Neural cell (in vitro differentiated cells): Measurements from ENCODE around the gene KLHL11. TPM values are rescaled to one million over a fixed set of nuclear protein-coding genes. Genes with fewer than 3 reads are reported as not detected.

ENCODE experiments used
- H2AFZ ChIP-seq: fragments of 200-600, 300-800 bp; sonication (generic), shearing (Covaris generic); 2 replicates; pipeline ENCODE4 v1.6.0; 2014; ENCODE audit warnings: low read depth, mild to moderate bottlenecking, antibody characterized with exemption, low read length, moderate library complexity
- H3F3A ChIP-seq: fragments of 200-600 bp; shearing (Covaris generic); 2 replicates; pipeline ENCODE4 v1.6.1; 2016; ENCODE audit warnings: mild to moderate bottlenecking, moderate library complexity, mixed read lengths, antibody characterized with exemption, low read length; ENCODE audit not compliant: insufficient read depth, poor library complexity, severe bottlenecking
- H3K27ac ChIP-seq: fragments of 200-600, 300-800 bp; sonication (generic), shearing (Covaris generic); 2 replicates; pipeline ENCODE4 v1.5.1; 2014; ENCODE audit warnings: mild to moderate bottlenecking, low read length, moderate library complexity
- H3K27me3 ChIP-seq: fragments of 300-800, 200-600 bp; sonication (generic), shearing (Covaris generic); 2 replicates; pipeline ENCODE4 v1.6.0; 2014; ENCODE audit warnings: mild to moderate bottlenecking, low read depth, low read length, moderate library complexity; ENCODE audit not compliant: insufficient read depth
- H3K36me3 ChIP-seq: fragments of 300-800, 200-600 bp; sonication (generic), shearing (Covaris generic); 2 replicates; pipeline ENCODE4 v1.5.1; 2014; ENCODE audit warnings: mild to moderate bottlenecking, antibody characterized with exemption, low read length, moderate library complexity; ENCODE audit not compliant: insufficient read depth
- H3K4me2 ChIP-seq: fragments of 300-800, 200-600 bp; sonication (generic), shearing (Covaris generic); 2 replicates; pipeline ENCODE4 v1.6.0; 2014; ENCODE audit warnings: mild to moderate bottlenecking, low read length
- H3K4me3 ChIP-seq: fragments of 300-800, 200-600 bp; sonication (generic), shearing (Covaris generic); 2 replicates; pipeline ENCODE4 v1.5.1; 2014; ENCODE audit warnings: mild to moderate bottlenecking, low read length, moderate library complexity
- H3K79me2 ChIP-seq: fragments of 200-600 bp; shearing (Covaris generic); replicated peaks from 2 replicates; pipeline ENCODE4 v1.6.0; 2014; ENCODE audit warnings: mild to moderate bottlenecking, low read length, moderate library complexity; ENCODE audit not compliant: insufficient read depth
- H3K9ac ChIP-seq: fragments of 300-800, 200-600 bp; sonication (generic), shearing (Covaris generic); 2 replicates; pipeline ENCODE4 v1.6.1; 2016; ENCODE audit warnings: mild to moderate bottlenecking, low read length, mixed read lengths
- H3K9me2 ChIP-seq: fragments of 200-600 bp; shearing (Covaris generic); 2 replicates; pipeline ENCODE4 v1.6.1; 2016; ENCODE audit warnings: mild to moderate bottlenecking, low read length, mixed read lengths; ENCODE audit not compliant: insufficient read depth
- H3K9me3 ChIP-seq: fragments of 200-600, 300-800 bp; sonication (generic), shearing (Covaris generic); 2 replicates; pipeline ENCODE4 v1.6.1; 2016; ENCODE audit warnings: mild to moderate bottlenecking, mixed run types, low read length, moderate library complexity, mixed read lengths
- H4K20me1 ChIP-seq: fragments of 200-600 bp; shearing (Covaris generic); 2 replicates; pipeline ENCODE4 v1.6.1; 2016; ENCODE audit warnings: mild to moderate bottlenecking, mixed run types; ENCODE audit not compliant: insufficient read depth
- CTCF ChIP-seq: fragments of 450-650 bp; IDR thresholded peaks from 2 replicates; pipeline ENCODE4 v1.5.1; 2014; ENCODE audit warnings: antibody characterized with exemption, mild to moderate bottlenecking, moderate library complexity; ENCODE audit not compliant: poor library complexity, severe bottlenecking
- EP300 ChIP-seq: fragments of 450-650 bp; conservative IDR thresholded peaks from 2 replicates; pipeline ENCODE4 v1.6.1; 2014; ENCODE audit warnings: antibody characterized with exemption, mild to moderate bottlenecking, moderate library complexity; ENCODE audit not compliant: poor library complexity, severe bottlenecking
- EZH2 ChIP-seq: fragments of 200-600, 300-800 bp; shearing (Covaris generic), sonication (generic); IDR thresholded peaks from 2 replicates; pipeline ENCODE4 v1.6.1; 2014; ENCODE audit warnings: antibody characterized with exemption, low read length, borderline replicate concordance, mild to moderate bottlenecking; ENCODE audit not compliant: insufficient read depth, poor library complexity, severe bottlenecking
- MXI1 ChIP-seq: fragments of 450-650 bp; conservative IDR thresholded peaks from 2 replicates; pipeline ENCODE4 v1.6.1; 2014; ENCODE audit warnings: antibody characterized with exemption, mild to moderate bottlenecking; ENCODE audit not compliant: poor library complexity, severe bottlenecking
- POLR2AphosphoS5 ChIP-seq: IDR thresholded peaks from 2 replicates; pipeline ENCODE4 v1.6.1; 2012
- RAD21 ChIP-seq: fragments of 450-650 bp; conservative IDR thresholded peaks from 2 replicates; pipeline ENCODE4 v1.6.1; 2014; ENCODE audit warnings: antibody characterized with exemption, mild to moderate bottlenecking, moderate library complexity
- SMC3 ChIP-seq: fragments of 450-650 bp; conservative IDR thresholded peaks from 2 replicates; pipeline ENCODE4 v1.6.1; 2014; ENCODE audit warnings: antibody characterized with exemption, mild to moderate bottlenecking, moderate library complexity; ENCODE audit not compliant: poor library complexity
- TAF1 ChIP-seq: IDR thresholded peaks from 2 replicates; pipeline ENCODE4 v1.6.1; 2012; ENCODE audit warnings: low read depth
- polyA plus RNA-seq: library from polyadenylated mRNA; depleted of rRNA; stranded (reverse); fragments of >200 nt; gene quantifications from 2 replicates; pipeline ENCODE4 v1.2.3, GENCODE V29; 2014
- TF ChIP-seq, protein P1 (sequence below): IDR thresholded peaks from 2 replicates; pipeline ENCODE4 v1.6.1; 2012; ENCODE audit warnings: borderline replicate concordance

The KLHL11 gene
- polyA plus RNA-seq, 1 donor from 2014 or later: 30.3 TPM

DNA sequence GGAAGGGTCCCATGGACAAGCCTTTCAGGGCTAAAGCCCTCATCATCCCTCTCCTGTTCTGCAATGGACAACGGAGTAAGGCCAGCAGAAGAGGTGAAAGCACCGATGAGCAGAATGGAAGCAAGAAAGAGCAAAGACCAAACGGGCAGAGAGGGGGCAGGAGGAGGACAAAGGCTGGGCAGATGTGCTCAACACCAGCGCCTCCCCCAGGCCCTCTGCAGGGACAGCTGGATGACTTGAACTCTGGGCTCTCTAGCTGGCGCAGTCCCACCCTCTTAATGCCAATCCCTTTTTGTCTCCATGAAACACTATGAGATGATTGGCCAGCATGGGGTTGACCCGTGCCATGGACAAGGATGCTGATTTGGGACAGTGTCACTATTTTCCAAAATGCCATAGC is 31.5 kb upstream of the KLHL11 start:
- Histone ChIP-seq H2AFZ (no peak overlapping the region), H3K4me2 (no peak overlapping the region), H3K79me2 (no peaks in the 10 kb centered on the region), H3F3A (no peaks in the 10 kb centered on the region), H3K9ac (no peak overlapping the region), H4K20me1 (no peaks in the 10 kb centered on the region), H3K9me2 (no peaks in the 10 kb centered on the region), H3K36me3 (no peaks in the 10 kb centered on the region), H3K9me3 (no peaks in the 10 kb centered on the region), H3K27me3 (no peaks in the 10 kb centered on the region), H3K27ac (no peak overlapping the region), H3K4me3 (no peak overlapping the region)
- no peak for TF ChIP-seq MXI1
- TF ChIP-seq EZH2: no peak
- TF ChIP-seq RAD21: no peak
- TF ChIP-seq, protein P1, sequence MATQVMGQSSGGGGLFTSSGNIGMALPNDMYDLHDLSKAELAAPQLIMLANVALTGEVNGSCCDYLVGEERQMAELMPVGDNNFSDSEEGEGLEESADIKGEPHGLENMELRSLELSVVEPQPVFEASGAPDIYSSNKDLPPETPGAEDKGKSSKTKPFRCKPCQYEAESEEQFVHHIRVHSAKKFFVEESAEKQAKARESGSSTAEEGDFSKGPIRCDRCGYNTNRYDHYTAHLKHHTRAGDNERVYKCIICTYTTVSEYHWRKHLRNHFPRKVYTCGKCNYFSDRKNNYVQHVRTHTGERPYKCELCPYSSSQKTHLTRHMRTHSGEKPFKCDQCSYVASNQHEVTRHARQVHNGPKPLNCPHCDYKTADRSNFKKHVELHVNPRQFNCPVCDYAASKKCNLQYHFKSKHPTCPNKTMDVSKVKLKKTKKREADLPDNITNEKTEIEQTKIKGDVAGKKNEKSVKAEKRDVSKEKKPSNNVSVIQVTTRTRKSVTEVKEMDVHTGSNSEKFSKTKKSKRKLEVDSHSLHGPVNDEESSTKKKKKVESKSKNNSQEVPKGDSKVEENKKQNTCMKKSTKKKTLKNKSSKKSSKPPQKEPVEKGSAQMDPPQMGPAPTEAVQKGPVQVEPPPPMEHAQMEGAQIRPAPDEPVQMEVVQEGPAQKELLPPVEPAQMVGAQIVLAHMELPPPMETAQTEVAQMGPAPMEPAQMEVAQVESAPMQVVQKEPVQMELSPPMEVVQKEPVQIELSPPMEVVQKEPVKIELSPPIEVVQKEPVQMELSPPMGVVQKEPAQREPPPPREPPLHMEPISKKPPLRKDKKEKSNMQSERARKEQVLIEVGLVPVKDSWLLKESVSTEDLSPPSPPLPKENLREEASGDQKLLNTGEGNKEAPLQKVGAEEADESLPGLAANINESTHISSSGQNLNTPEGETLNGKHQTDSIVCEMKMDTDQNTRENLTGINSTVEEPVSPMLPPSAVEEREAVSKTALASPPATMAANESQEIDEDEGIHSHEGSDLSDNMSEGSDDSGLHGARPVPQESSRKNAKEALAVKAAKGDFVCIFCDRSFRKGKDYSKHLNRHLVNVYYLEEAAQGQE: no peak
- TF ChIP-seq EP300: no peak
- TF ChIP-seq POLR2AphosphoS5: no peak
- TF ChIP-seq SMC3: no peak
- no peak for TF ChIP-seq CTCF
- TF ChIP-seq TAF1: no peak

DNA sequence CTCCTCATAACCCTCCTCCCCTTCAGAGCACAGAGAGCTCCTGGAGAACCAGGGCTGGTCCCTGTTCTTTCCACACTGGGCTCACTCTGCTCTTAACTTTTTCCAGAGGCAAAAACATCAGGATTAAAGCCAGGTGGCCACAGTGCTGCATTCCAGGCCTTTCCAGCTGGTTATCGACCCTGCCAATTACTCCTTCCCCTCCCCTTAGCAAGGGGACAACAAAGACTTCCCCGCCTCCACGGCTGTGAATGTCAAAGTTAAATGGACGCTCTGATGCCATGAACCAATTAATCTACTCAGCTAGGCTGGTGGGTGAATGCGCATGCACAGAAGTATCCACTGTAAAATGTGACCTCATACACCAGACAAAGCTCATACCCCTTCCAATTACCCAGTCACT is 30.4 kb upstream of the KLHL11 start:
- H3F3A ChIP-seq: no peaks in the 10 kb centered on the region
- H3K4me2 ChIP-seq: no peak overlapping the region
- no peaks in the 10 kb centered on the region for H3K79me2 ChIP-seq
- no peaks in the 10 kb centered on the region for H3K36me3 ChIP-seq
- H2AFZ ChIP-seq: no peak overlapping the region
- H3K9me2 ChIP-seq: no peaks in the 10 kb centered on the region
- no peak for TF ChIP-seq EP300
- TF ChIP-seq RAD21: no peak
- no peak for TF ChIP-seq TAF1
- no peak for TF ChIP-seq POLR2AphosphoS5
- TF ChIP-seq MXI1: no peak
- no peak for TF ChIP-seq CTCF
- TF ChIP-seq, protein P1: no peak
- TF ChIP-seq SMC3: no peak
- TF ChIP-seq EZH2: no peak
- no peak overlapping the region for H3K27ac ChIP-seq
- no peaks in the 10 kb centered on the region for H3K9me3 ChIP-seq
- H3K27me3 ChIP-seq: no peaks in the 10 kb centered on the region
- no peak overlapping the region for H3K9ac ChIP-seq
- H4K20me1 ChIP-seq: no peaks in the 10 kb centered on the region
- H3K4me3 ChIP-seq: no peak overlapping the region
